ENCODE measurements around the gene GYS2. TPM values are rescaled to one million over a fixed set of nuclear protein-coding genes. Genes with fewer than 3 reads are reported as not detected.

Gene GYS2
- total RNA-seq, 4 donors from 2014 or later: not detected

GRCh38 chr12:21559855-21560569, 44.6 kb downstream of the GYS2 start:
- Histone ChIP-seq H3K4me1 (no peaks in the 10 kb centered on the region), H3K36me3 (no peaks in the 10 kb centered on the region), H3K27ac (no peak overlapping the region), H3K9me3 (no peaks in the 10 kb centered on the region), H3K27me3 (no peaks in the 10 kb centered on the region), H3K4me3 (no peak overlapping the region)
- TF ChIP-seq POLR2A (IDR thresholded peaks at IDR 0.05): no peak
- ATAC-seq: peak; percentile 69
- WGBS, 2 donors (ENCODE audit: low coverage in 1 of 2): 68 to 78% methylated on average over 7 of the region's 7 CpGs

- no peak for ATAC-seq
- H3K4me1 ChIP-seq: no peaks in the 10 kb centered on the region
- H3K27ac ChIP-seq: no peak overlapping the region
- 72 to 80% methylated on average over 9 of the region's 9 CpGs for WGBS, 2 donors (ENCODE audit: low coverage in 1 of 2)
- H3K27me3 ChIP-seq: no peaks in the 10 kb centered on the region
- no peaks in the 10 kb centered on the region for H3K36me3 ChIP-seq
- no peak overlapping the region for H3K4me3 ChIP-seq
- no peak for TF ChIP-seq POLR2A (IDR thresholded peaks at IDR 0.05)
- TF ChIP-seq CTCF (IDR thresholded peaks at IDR 0.05): no peak
- no peak for TF ChIP-seq EP300 (IDR thresholded peaks at IDR 0.05)
- no peak for TF ChIP-seq POLR2AphosphoS5 (IDR thresholded peaks at IDR 0.05)
- no peaks in the 10 kb centered on the region for H3K9me3 ChIP-seq
Measured at GRCh38 chr12:21558100-21558679, 46.5 kb downstream of the GYS2 start.

GRCh38 chr12:21553329-21553675, 51.3 kb downstream of the GYS2 start:
- Histone ChIP-seq H3K27me3 (no peaks in the 10 kb centered on the region), H3K4me3 (no peak overlapping the region), H3K9me3 (no peaks in the 10 kb centered on the region), H3K4me1 (peaks cover 4 to 15% (median 5%) of the 10 kb centered on the region in 3 donors), H3K36me3 (no peaks in the 10 kb centered on the region), H3K27ac (no peak overlapping the region)
- TF ChIP-seq POLR2A (IDR thresholded peaks at IDR 0.05) (no peak), EP300 (IDR thresholded peaks at IDR 0.05) (no peak)
- no peak for ATAC-seq

GRCh38 chr12:21552635-21553328, 51.9 kb downstream of the GYS2 start:
- Histone ChIP-seq H3K27ac (no peak overlapping the region), H3K27me3 (no peaks in the 10 kb centered on the region), H3K36me3 (no peaks in the 10 kb centered on the region), H3K4me1 (peaks cover 4 to 15% (median 5%) of the 10 kb centered on the region in 3 donors), H3K4me3 (no peak overlapping the region), H3K9me3 (no peaks in the 10 kb centered on the region)
- ATAC-seq: no peak
- TF ChIP-seq CTCF (IDR thresholded peaks at IDR 0.05) (no peak), EP300 (IDR thresholded peaks at IDR 0.05) (no peak), POLR2AphosphoS5 (IDR thresholded peaks at IDR 0.05) (no peak), POLR2A (IDR thresholded peaks at IDR 0.05) (no peak)
- 60 to 70% methylated on average over 4 to 6 of the region's 6 CpGs for WGBS, 2 donors (ENCODE audit: low coverage in 1 of 2)

GRCh38 chr12:21551841-21552465, 52.7 kb downstream of the GYS2 start:
- no peaks in the 10 kb centered on the region for H3K27me3 ChIP-seq
- no peak overlapping the region for H3K4me3 ChIP-seq
- no peak for TF ChIP-seq EP300 (IDR thresholded peaks at IDR 0.05)
- TF ChIP-seq POLR2AphosphoS5 (IDR thresholded peaks at IDR 0.05): no peak
- no peak for TF ChIP-seq POLR2A (IDR thresholded peaks at IDR 0.05)
- no peak for TF ChIP-seq CTCF (IDR thresholded peaks at IDR 0.05)
- no peaks in the 10 kb centered on the region for H3K36me3 ChIP-seq
- H3K9me3 ChIP-seq: no peaks in the 10 kb centered on the region
- 0 to 5% methylated on average over 4 of the region's 4 CpGs for WGBS, 2 donors (ENCODE audit: low coverage in 1 of 2)
- peaks cover 4 to 15% (median 5%) of the 10 kb centered on the region in 3 donors for H3K4me1 ChIP-seq
- ATAC-seq: peak; percentile 46
- peak overlapping the region in 2 of 4 donors; percentile 23 to 51 for H3K27ac ChIP-seq
